ENCODE measurements around the gene NEAT1. TPM values are rescaled to one million over a fixed set of nuclear protein-coding genes. Genes with fewer than 3 reads are reported as not detected.
A peak's percentile ranks its signal among the peaks of the same experiment; 100 is the strongest.
"Not testable (repeated sequence)": the region's sequence is repeated elsewhere in the genome, so short reads cannot be mapped to it uniquely, and the experiment has no call there.

The NEAT1 gene
- total RNA-seq, 1 donor: 487 TPM

GRCh38 chr11:65448418-65449105, 26.0 kb downstream of the NEAT1 start:
- H3K4me3 ChIP-seq (ENCODE audit: low read depth, low read length): no peak overlapping the region
- peak; percentile 89 for DNase-seq (ENCODE audit: low read depth)

DNA sequence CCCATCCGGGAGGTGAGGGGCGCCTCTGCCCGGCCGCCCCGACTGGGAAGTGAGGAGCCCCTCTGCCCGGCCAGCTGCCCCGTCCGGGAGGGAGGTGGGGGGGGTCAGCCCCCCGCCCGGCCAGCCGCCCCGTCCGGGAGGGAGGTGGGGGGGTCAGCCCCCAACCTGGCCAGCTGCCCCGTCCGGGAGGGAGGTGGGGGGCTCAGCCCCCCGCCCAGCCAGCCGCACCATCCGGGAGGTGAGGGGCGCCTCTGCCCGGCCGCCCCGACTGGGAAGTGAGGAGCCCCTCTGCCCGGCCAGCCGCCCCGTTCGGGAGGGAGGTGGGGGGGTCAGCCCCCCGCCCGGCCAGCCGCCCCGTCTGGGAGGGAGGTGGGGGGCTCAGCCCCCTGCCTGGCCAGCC, 28.7 kb downstream of the NEAT1 start:
- H3K4me3 ChIP-seq (ENCODE audit: low read depth, low read length): not testable (repeated sequence)

More at GRCh38 chr11:65448418-65449105, 26.0 kb downstream of the NEAT1 start:
- TF ChIP-seq, protein P1, sequence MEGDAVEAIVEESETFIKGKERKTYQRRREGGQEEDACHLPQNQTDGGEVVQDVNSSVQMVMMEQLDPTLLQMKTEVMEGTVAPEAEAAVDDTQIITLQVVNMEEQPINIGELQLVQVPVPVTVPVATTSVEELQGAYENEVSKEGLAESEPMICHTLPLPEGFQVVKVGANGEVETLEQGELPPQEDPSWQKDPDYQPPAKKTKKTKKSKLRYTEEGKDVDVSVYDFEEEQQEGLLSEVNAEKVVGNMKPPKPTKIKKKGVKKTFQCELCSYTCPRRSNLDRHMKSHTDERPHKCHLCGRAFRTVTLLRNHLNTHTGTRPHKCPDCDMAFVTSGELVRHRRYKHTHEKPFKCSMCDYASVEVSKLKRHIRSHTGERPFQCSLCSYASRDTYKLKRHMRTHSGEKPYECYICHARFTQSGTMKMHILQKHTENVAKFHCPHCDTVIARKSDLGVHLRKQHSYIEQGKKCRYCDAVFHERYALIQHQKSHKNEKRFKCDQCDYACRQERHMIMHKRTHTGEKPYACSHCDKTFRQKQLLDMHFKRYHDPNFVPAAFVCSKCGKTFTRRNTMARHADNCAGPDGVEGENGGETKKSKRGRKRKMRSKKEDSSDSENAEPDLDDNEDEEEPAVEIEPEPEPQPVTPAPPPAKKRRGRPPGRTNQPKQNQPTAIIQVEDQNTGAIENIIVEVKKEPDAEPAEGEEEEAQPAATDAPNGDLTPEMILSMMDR (IDR thresholded peaks at IDR 0.05; ENCODE audit: insufficient read depth, low read depth, low read length): no peak

DNA sequence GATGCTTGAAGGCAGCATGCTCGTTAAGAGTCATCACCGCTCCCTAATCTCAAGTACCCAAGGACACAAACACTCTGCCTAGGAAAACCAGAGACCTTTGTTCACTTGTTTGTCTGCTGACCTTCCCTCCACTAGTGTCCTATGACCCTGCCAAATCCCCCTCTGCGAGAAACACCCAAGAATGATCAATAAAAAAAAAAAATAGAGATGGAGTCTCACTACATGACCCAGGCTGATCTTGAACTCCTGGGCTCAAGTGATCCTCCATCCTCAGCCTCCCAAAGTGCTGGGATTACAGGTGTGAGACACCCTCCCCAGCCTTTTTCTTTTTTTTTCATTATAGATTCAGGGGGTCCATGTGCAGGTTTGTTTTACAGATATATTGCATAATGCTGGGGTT, 29.7 kb downstream of the NEAT1 start:
- not testable (repeated sequence) for DNase-seq (ENCODE audit: low read depth); H3K4me3 ChIP-seq (ENCODE audit: low read depth, low read length)

More for the DNA sequence above, 28.7 kb downstream of the NEAT1 start:
- not testable (repeated sequence) for DNase-seq (ENCODE audit: low read depth)

DNA sequence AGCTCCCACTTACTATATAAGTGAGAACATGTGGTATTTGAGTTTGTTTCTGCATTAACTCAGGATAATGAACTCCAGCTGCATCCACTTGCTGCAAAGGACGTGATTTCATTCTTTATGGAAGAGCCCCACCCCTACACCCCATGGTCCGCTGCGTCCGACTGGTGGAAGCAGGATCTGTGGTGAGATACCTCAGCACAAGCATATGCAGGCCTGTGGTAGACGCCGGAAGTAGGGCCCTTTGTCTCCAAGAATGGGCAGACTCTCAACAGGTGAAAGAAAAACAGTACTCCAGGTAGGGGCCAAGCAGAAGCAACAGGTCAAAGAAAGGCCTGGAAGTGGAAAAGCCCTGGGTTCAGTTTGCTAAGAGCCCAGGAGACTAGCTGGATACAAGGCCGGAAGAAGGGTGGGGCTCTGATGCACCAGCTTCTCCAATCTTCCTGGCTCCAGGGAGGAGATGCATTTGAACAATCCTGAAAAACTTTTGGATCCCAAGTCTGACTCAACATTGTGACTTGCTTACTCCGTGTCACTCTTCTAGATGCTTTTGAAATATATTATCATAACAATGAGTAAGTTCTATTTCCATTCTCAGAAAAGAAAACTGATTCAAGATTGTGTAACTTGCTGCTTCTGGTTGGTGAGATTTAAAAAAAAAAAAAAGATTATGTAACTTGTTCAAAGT, 30.4 kb downstream of the NEAT1 start:
- peak; percentile 86 for DNase-seq (ENCODE audit: low read depth)
- TF ChIP-seq, protein P1 (IDR thresholded peaks at IDR 0.05; ENCODE audit: insufficient read depth, low read depth, low read length): no peak
- H3K4me3 ChIP-seq (ENCODE audit: low read depth, low read length): no peak overlapping the region

DNA sequence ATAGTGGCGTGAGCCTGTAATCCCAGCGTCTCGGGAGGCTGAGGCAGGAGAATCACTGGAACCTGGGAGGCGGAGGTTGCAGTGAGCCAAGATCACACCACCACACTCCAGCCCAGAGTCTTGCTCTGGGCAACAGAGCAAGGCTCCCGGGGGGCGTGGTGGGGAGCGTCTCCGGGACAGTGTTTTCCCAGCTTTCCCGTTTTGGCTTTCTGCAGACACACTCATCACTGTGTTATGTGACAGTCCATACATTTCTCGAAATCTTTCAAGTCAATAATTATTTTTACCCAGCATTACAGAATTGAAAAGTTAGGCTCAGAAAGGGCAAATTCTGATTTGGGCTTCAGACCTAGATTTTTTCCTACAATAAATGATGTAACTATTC, 31.7 kb downstream of the NEAT1 start:
- TF ChIP-seq, protein P1 (IDR thresholded peaks at IDR 0.05; ENCODE audit: insufficient read depth, low read depth, low read length): no peak
- DNase-seq (ENCODE audit: low read depth): peak; percentile 59
- H3K4me3 ChIP-seq (ENCODE audit: low read depth, low read length): peak overlapping the region; percentile 73

DNA sequence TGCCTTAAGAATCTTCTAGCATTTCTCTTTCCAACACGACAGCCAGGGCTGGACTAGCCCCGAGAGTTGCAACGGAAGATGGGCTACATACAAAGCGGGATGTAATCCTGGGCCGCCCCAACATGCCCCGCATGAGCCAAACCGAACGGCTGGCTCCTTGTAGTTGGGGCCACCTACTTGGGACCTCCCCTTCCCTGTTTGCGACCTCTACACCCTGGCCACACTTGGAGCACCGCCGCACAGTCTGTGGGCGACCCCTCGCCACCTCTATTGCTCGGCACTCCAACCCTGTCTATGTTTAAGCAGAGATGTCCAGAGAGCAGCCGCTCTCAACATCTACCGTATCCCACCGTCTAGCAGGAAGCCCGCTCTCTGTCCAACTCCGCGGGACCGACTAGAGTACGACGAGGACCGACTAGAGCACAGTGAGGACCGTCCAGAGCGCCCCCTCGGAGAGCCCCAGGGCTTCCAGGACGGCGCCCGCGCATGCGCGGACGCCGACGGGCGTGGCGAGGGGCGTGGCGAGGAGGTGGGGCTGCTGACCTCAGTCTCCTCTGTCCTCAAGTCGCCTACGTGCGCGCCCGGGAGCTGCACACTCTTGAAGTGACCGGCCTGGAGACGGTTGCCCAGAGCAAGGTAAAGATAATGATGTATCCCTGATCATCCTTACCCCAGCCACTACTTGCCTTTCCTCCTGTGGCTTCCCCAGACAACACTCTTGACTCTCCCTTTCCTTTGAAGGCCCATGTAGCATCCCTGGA, 32.3 kb downstream of the NEAT1 start:
- TF ChIP-seq, protein P1 (IDR thresholded peaks at IDR 0.05; ENCODE audit: insufficient read depth, low read depth, low read length): peak; percentile 6
- peak; percentile 93 for DNase-seq (ENCODE audit: low read depth)

GRCh38 chr11:65456418-65456817, 33.8 kb downstream of the NEAT1 start:
- no peak overlapping the region for H3K4me3 ChIP-seq (ENCODE audit: low read depth, low read length)

More for the DNA sequence above, 32.3 kb downstream of the NEAT1 start:
- H3K4me3 ChIP-seq (ENCODE audit: low read depth, low read length): peak overlapping the region; percentile 73

More at GRCh38 chr11:65456418-65456817, 33.8 kb downstream of the NEAT1 start:
- TF ChIP-seq, protein P1 (IDR thresholded peaks at IDR 0.05; ENCODE audit: insufficient read depth, low read depth, low read length): no peak
- peak; percentile 31 for DNase-seq (ENCODE audit: low read depth)
